Body of pancreas (tissue), 4 donors: Measurements from ENCODE around the gene PNMA8B. TPM values are rescaled to one million over a fixed set of nuclear protein-coding genes. Genes with fewer than 3 reads are reported as not detected.
"Not testable (repeated sequence)": the region's sequence is repeated elsewhere in the genome, so short reads cannot be mapped to it uniquely, and the experiment has no call there.

ENCODE experiments used
- ATAC-seq: fragments of 150-250 bp; one replicate; pipeline ENCODE4 v1.9.1; 2016
- DNase-seq, 4 donors: peaks; one replicate each; pipeline ENCODE4 v3.0.0-alpha.2; 2019
- H3K27ac ChIP-seq, 4 donors: fragments of 200-600 bp; sonication (generic); 1 replicate in 3 of 4; 2 replicates in 1 of 4; pipeline versions ENCODE4 v1.5.1 to v1.6.1; 2016 to 2019; ENCODE audit warnings: mild to moderate bottlenecking in 1 of 4, mixed read lengths in 1 of 4, moderate library complexity in 1 of 4
- H3K27me3 ChIP-seq, 2 donors: fragments of 200-600 bp; sonication (generic); one replicate each; pipeline ENCODE4 v1.6.0; 2016; ENCODE audit warnings: mild to moderate bottlenecking in 1 of 2
- H3K36me3 ChIP-seq, 2 donors: fragments of 200-600 bp; sonication (generic); replicated peaks in 1 of 2; 2 replicates each; pipeline ENCODE4 v1.5.1; 2016; ENCODE audit warnings: low read depth in 2 of 2; ENCODE audit not compliant: insufficient read depth in 1 of 2
- H3K4me1 ChIP-seq: fragments of 200-600 bp; sonication (generic); one replicate; pipeline ENCODE4 v1.6.0; 2016
- H3K4me3 ChIP-seq, 2 donors: fragments of 200-600 bp; sonication (generic); 1 replicate in 1 of 2; 2 replicates in 1 of 2; pipeline ENCODE4 v1.5.1; 2016 to 2019
- H3K9me3 ChIP-seq, 3 donors: fragments of 200-600 bp; sonication (generic); 1 replicate in 2 of 3; 2 replicates in 1 of 3; pipeline ENCODE4 v1.5.1; 2016
- CTCF ChIP-seq, 7 experiments: fragments of 450-650 bp in 4 of 7; fragments of 200-600 bp in 3 of 7; sonication (generic) in 3 of 7; IDR thresholded peaks; one replicate each; pipeline ENCODE4 v1.5.1; 2016 to 2019; ENCODE audit warnings: antibody characterized with exemption in 7 of 7
- POLR2A ChIP-seq, 3 donors: fragments of 450-650 bp; IDR thresholded peaks; one replicate each; pipeline ENCODE4 v1.6.1; 2016; ENCODE audit warnings: antibody characterized with exemption in 3 of 3, mild to moderate bottlenecking in 2 of 3
- WGBS, 2 donors: methylation state at CpG; one replicate each; pipeline ENCODE4 v1.1.5; 2017; 5-methylcytosine and 5-hydroxymethylcytosine counted together
- intact Hi-C: fragments of 100-400 bp; cut with DNase I; formaldehyde crosslinking; loops from one replicate; pipeline ENCODE4 v1.15.1; 2023
- total RNA-seq, 2 donors: library from RNA; depleted of rRNA; stranded (reverse); fragments of >200 nt; gene quantifications; one replicate each; pipeline ENCODE4 v1.1.0, GENCODE V29; 2016

The PNMA8B gene
- total RNA-seq, 2 donors from 2014 or later, result 2.1 to 2.6 TPM

GRCh38 chr19:46529622-46530451 lies 34.2 kb upstream of the PNMA8B start:
- WGBS, 2 donors, result 7 to 9% methylated on average over 13 of the region's 13 CpGs
- intact Hi-C loops, result no loop called here
- Histone ChIP-seq H3K4me1 (peaks cover 5% of the 10 kb centered on the region), H3K36me3 (no peaks in the 10 kb centered on the region), H3K27ac (no peak overlapping the region), H3K9me3 (no peaks in the 10 kb centered on the region), H3K27me3 (peaks cover 0 to 5% of the 10 kb centered on the region in 2 donors), H3K4me3 (no peak overlapping the region)
- DNase-seq, result peak; percentile 67 to 76 (median 72)
- TF ChIP-seq CTCF (IDR thresholded peaks at IDR 0.05), result peak; percentile 88 to 95 (median 90)
- no peak for TF ChIP-seq POLR2A (IDR thresholded peaks at IDR 0.05)
- peak; percentile 59 for ATAC-seq

DNA sequence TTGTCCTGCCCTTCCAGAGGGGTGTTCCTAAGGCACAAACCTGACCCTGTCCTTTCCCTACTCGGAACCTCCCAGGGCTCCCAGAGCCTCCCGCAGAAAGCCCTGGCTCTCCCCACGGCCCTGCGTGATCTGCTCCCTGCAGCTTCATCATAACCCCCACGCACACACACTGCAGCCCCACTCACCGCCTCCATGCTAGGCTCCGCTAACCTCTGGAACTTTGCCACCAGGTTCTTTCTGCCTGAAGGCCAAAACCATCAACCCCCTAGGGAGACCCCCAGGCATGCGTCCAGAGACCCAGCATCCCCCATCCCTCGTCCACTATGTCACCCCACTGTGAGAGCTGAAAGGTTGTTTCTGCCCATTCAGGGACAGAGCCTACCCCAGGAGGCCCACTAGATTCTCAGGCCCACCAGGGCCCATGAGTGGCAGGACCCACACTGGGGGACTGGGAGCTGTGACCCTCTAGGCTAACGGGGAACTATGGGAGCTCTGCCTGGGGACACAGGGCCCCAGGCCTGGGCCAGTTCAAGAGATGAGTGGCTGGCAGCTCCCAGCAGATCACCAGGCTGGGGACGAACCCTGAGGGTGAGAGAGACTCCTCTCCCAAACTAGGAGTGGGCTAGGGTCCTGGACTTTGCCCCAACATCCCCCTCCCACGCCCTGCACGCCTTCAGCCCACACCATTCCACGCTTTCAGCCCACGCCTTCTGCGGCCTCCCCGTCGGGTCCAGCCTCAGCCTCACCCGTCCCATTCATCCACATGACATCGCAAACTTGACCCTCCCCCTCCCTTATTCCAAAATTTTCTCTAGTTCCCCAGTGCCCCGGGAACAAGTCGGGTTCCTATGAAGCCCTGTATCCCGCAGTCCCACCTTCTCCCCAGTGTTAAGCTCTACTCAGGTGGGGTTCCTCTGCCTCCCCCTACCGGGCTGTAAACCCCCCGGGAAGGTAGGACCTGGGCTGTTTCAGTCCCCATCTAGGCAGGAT lies 33.2 kb upstream of the PNMA8B start:
- WGBS, 2 donors, result 39% methylated on average over 24 to 25 of the region's 25 CpGs
- no peak for DNase-seq
- ATAC-seq, result no peak
- Histone ChIP-seq H3K4me3 (no peak overlapping the region), H3K27ac (no peak overlapping the region), H3K4me1 (peaks cover 5% of the 10 kb centered on the region), H3K36me3 (no peaks in the 10 kb centered on the region), H3K27me3 (peaks cover 0 to 5% of the 10 kb centered on the region in 2 donors), H3K9me3 (no peaks in the 10 kb centered on the region)
- intact Hi-C loops, result no loop called here
- TF ChIP-seq POLR2A (IDR thresholded peaks at IDR 0.05) (no peak), CTCF (IDR thresholded peaks at IDR 0.05) (no peak)

DNA sequence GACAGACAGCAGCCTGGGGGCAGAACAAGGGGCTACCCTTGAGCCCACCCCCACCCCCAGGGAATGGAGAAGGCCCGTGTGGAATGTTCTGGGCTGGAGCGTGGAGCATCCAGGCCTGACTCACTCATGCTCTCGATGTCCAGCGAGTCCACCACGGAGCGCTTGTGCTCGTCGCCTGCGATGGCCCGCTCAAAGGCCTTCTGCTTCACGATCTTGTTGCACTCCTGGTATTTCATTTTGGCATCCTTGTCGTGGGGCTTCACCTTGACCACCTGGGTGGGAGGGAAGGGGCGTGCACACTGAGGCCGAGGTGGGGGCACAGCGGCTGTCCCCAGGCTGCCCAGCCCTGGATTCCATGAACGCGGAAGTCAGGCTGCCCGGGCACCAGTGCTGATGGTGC lies 31.1 kb upstream of the PNMA8B start:
- WGBS, 2 donors, result 83 to 84% methylated on average over 16 to 18 of the region's 18 CpGs
- intact Hi-C loops, H3K4me3 ChIP-seq, H3K27me3 ChIP-seq, H3K36me3 ChIP-seq, H3K4me1 ChIP-seq, DNase-seq, H3K27ac ChIP-seq, H3K9me3 ChIP-seq, ATAC-seq: not testable (repeated sequence)

DNA sequence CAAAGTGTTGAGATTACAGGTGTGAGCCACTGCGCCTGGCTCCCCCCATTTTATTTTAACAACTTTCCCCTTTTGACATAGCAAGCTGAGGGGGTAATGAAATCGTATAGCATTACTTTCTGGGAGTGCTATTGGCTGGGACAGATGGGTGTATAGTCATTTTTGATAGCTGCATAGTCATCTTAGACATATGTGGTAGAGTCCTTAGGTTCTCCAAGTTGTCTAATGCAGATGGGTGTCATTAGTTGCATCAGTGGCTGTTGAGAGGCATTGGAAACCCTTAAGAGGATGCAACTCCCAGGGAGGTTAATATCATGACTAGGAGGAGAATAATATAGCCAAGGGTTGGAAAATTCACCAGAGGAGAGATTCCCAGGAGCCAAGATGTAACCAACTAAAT lies 28.6 kb upstream of the PNMA8B start:
- Histone ChIP-seq H3K27me3 (no peaks in the 10 kb centered on the region), H3K36me3 (no peaks in the 10 kb centered on the region), H3K9me3 (no peaks in the 10 kb centered on the region), H3K27ac (no peak overlapping the region), H3K4me3 (no peak overlapping the region), H3K4me1 (peaks cover 1% of the 10 kb centered on the region)
- DNase-seq, result no peak
- WGBS, 2 donors, result 77 to 81% methylated on average over 2 of the region's 2 CpGs
- intact Hi-C loops, result no loop called here
- TF ChIP-seq POLR2A (IDR thresholded peaks at IDR 0.05), result no peak
- TF ChIP-seq CTCF (IDR thresholded peaks at IDR 0.05), result no peak
- ATAC-seq, result no peak

DNA sequence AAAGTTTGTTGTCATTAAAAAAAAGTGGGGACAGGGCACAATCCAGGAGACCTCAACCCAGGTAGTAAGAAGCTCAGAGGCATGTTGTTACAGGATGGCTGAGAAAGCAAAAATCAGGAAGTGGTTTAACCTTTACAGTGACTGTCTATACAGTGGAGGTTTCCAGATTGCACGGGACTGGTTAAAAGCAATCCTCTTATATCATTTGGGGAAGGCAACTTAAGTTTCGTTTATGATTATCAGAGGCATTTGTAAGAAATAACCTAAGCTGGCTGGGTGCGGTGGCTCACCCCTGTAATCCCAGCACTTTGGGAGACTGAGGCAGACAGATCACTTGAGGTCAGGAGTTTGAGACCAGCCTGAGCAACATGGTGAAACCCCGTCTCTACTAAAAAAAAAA lies 27.3 kb upstream of the PNMA8B start:
- ATAC-seq, H3K36me3 ChIP-seq, DNase-seq, H3K27ac ChIP-seq, H3K9me3 ChIP-seq, intact Hi-C loops, H3K27me3 ChIP-seq, H3K4me3 ChIP-seq, H3K4me1 ChIP-seq: not testable (repeated sequence)
- WGBS, 2 donors, result 63 to 78% methylated on average over 4 of the region's 4 CpGs
